ENCODE data around the gene LSM5. TPM values are rescaled to one million over a fixed set of nuclear protein-coding genes. Genes with fewer than 3 reads are reported as not detected.

Gene LSM5
- 86.8 and 104 TPM in 2 replicates for total RNA-seq (2014; rRNA removed; shearing (Covaris generic))
- polyA plus RNA-seq (2015; cell fraction: cytosol; rRNA removed), result 40.1 and 51.8 TPM in 2 replicates
- 40.6 and 46.5 TPM in 2 replicates for polyA plus RNA-seq (2015; cell fraction: nucleus; rRNA removed)

DNA sequence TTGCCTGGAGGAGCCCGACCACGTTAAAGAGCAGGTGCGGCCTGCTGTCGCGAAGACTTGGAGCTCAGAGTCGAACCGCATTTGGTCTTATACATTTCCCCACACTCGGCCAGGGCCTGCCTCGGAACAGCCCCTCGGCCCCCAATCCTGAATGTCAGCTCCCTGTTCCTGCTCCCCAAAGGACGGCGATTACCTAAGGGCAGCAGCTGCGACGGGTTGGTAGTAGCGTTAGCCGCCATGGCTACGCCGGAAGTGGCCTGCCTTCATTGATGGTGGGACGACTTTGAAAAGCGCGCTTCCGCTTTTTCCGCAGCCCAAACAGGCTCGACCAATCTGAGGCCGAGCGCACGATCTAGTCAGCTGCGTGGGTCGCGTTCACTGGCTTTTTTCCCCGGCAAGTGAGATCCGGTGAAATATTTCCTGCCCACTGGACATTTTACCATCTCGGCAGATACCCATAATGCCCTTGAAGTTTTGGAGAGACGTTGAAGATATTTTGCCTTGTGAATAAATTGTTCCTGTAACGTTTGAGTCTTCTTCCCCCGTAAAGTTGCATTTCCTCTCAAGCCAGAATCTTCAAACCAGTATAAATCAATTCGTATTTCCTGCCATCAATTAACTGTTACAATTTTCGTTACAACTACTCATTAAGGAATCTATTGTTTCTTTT lies at the start of gene LSM5:
Gene LSM5, minus strand, starts transcription at position 254 of the 670 bp plus-strand sequence. Its CDS starts 15 bp downstream, at position 239.
- in situ Hi-C loops (cut with HindIII; ENCODE audit: low pct_unique_long_range_greater_than_20kb, low sequenced_read_pairs), result no loop called here
- DNase-seq (ENCODE audit: low read depth, low spot score), result peak; percentile 98

DNA sequence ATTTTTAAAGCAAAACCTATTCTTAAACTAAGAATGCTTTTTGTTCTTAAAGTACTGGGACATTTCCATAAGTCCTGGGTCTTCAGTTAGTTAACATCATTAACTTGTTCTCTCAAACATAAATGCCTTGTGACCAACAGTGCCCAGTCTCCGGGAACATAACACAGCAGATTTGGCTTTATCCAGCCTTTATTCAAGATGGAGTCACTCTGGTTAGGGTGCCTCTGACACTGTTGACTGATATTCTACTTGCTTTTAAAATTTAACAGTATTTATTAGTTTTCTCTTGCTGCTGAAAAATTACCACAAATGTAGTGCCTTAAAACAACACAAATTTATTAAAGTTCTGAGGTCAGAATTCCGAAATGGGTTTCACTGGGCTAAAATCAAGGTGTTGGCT lies 49.2 kb upstream of the LSM5 start:
- no peak for DNase-seq (ENCODE audit: low read depth, low spot score)
- in situ Hi-C loops (cut with HindIII; ENCODE audit: low pct_unique_long_range_greater_than_20kb, low sequenced_read_pairs), result no loop called here

DNA sequence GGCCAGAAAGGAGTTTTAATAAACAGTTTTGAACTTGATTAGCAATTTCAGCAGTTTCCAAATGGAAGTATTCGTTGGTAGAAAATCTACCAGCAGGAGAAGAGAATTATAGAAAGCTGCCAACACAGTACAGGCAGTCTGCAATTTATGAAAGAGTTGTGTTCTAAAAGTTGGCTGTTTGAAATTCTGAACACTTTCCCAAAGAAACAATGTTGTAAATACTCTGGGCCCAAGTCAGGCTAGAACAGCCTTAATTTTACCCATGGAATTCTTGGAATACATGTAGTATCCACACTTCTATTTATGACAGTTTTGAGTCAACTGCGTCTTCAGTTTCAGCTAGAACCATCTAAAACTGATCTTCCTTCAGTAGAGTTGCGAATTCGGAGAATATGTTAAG lies 47.6 kb upstream of the LSM5 start:
- DNase-seq (ENCODE audit: low read depth, low spot score), result no peak
- in situ Hi-C loops (cut with HindIII; ENCODE audit: low pct_unique_long_range_greater_than_20kb, low sequenced_read_pairs), result no loop called here

DNA sequence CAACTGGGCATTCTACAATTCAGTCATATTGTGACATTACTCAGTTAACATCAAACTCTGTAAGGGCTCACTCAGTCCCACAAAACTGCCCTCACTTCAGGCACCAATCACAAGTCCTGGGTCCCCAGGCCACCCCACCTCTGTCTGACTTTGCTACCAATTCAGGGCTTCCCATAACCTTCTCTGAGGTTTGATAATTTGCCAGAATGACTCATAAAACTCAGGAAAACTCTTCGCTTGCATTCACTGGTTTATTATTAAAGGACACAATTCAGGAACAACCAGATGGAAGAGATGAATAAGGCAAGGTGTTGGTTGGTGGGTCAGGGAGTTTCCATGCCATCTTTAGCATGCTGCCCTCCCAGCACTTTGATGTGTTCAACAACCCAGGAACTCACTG lies 46.4 kb upstream of the LSM5 start:
- no peak for DNase-seq (ENCODE audit: low read depth, low spot score)
- in situ Hi-C loops (cut with HindIII; ENCODE audit: low pct_unique_long_range_greater_than_20kb, low sequenced_read_pairs), result no loop called here

DNA sequence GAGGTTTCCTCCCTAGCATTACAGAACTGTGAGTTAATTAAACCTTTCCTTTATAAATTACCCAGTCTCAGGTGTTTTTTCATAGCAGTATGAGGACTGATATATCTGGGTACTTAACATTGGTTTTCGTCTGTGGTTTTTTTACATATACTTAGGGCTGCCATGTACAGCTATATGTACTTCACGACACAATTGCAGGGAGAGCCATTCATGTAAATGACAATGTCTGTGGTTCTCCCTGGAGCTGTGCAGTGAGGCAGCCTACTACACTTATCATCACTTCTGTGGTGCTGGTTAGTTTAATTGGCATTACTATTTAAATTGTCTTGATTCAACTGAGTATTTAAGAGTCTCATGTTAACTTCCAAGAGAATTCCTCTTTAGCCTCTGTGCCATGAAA lies 45.8 kb upstream of the LSM5 start:
- DNase-seq (ENCODE audit: low read depth, low spot score), result no peak
- in situ Hi-C loops (cut with HindIII; ENCODE audit: low pct_unique_long_range_greater_than_20kb, low sequenced_read_pairs), result no loop called here

DNA sequence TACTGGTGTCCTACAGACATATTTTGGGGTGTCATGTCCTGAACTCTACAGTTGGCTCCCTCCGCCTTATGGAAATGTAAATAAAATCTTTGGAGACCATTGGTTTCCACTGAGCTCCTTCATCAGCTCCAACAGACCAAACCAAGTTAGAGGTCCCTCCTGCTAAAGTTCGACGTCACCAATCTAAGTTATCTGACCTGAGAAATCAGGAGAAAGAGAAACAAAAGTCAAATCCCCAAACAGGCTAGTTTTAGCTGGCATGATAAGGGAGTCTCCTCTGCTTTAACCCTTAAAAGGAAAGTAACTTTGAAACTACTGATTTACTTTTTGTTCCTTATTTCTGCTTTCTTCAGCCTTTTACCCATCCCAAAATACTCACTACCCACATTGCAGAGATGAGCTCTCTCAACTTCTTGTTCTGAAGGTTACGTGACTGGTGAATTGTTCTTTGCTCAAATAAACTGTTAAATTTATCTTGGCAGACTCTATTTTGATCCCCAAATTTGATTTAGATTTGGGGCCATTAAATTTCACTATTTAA lies 45.1 kb upstream of the LSM5 start:
- in situ Hi-C loops (cut with HindIII; ENCODE audit: low pct_unique_long_range_greater_than_20kb, low sequenced_read_pairs), result no loop called here
- no peak for DNase-seq (ENCODE audit: low read depth, low spot score)

DNA sequence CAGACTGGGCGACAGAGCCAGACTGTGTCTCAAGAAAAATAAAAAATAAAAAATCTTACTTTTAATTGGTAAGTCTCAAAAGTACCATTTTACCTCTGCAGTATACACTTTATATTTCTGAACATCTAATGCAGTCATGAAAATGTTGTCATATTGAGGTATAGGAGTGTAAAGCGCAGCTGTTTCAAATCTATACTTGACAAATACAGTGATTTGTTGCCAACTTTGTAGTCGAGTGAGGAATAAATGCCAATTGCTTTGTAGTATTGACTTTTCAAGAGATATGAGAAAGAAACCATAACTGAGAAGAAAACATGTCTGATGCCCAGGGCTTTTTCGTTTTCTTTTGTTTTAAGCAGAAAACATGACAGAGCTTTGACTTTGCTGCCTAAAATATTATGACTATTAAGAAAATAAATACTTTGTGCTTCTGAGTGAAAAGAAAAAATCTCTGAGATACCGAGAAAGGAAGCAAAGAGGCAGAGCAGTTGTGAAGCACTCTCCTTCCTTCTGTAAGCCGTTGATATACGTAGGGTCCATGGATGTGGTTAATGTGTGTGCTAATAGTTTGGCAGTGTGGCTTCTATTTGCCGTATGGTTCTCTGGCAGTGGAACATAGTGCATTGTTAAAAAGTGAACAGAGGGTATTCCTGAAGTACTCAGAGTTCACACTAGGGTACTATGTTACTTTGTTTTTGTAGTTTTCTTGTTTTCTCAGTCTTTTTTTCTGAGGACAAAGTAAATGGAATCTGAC lies 43.3 kb upstream of the LSM5 start:
- DNase-seq (ENCODE audit: low read depth, low spot score), result no peak
- in situ Hi-C loops (cut with HindIII; ENCODE audit: low pct_unique_long_range_greater_than_20kb, low sequenced_read_pairs), result no loop called here

DNA sequence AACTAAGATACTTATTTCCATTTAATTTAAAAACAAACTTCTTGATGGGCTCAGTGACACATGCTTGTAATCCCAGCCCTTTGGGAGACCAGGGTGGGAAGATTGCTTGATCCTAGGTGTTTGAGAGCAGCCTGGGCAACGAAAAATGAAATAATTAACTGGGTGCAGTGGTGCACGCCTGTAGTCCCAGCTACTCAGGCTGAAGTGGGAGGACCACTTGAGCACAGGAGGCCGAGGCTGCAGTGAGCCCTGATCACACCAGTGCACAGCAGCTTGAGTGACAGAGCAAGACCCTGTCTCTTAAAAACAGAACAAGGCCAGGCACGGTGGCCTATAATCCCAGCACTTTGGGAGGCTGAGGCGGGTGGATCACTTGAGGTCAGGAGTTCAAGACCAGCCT lies 42.5 kb upstream of the LSM5 start:
- in situ Hi-C loops (cut with HindIII; ENCODE audit: low pct_unique_long_range_greater_than_20kb, low sequenced_read_pairs), result no loop called here
- no peak for DNase-seq (ENCODE audit: low read depth, low spot score)

DNA sequence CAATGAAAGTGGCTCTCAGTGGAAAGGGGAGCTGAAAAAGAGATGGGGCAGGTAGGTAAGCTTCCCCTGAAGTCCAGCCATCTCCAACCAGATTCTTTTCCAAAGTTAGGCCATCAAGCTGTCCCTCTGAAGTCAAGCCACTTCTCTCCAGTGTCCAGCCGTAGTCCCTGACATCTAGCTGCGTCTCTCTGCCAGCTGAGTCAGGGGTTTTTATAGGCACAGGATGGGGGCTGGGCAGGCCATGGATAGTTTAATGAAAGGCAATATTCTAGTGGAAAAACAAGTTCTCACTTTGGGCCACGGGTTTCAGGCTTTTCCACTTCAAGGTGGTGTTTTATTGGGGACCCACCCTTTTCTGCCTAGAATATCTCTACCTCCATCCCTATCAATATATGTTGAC lies 41.9 kb upstream of the LSM5 start:
- in situ Hi-C loops (cut with HindIII; ENCODE audit: low pct_unique_long_range_greater_than_20kb, low sequenced_read_pairs), result no loop called here
- no peak for DNase-seq (ENCODE audit: low read depth, low spot score)

DNA sequence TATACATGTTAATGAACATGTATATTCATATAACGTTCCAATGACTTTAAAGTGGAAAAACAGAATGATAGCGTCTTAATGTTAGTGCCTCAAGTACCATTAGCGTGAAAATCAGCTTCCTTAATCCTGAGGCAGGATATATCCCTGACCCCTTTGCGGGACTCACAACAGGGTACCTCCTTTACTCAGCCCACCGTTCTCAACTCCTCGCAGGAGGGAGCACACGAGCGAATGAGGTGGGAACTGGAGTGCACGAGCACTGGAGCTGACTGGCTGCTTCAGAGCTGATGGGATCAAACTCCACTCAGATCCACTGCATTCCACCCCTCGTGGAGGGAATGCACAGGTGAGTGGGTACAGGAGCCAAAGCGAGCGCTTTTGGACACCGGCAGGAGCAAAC lies 41.2 kb upstream of the LSM5 start:
- no peak for DNase-seq (ENCODE audit: low read depth, low spot score)
- in situ Hi-C loops (cut with HindIII; ENCODE audit: low pct_unique_long_range_greater_than_20kb, low sequenced_read_pairs), result no loop called here

DNA sequence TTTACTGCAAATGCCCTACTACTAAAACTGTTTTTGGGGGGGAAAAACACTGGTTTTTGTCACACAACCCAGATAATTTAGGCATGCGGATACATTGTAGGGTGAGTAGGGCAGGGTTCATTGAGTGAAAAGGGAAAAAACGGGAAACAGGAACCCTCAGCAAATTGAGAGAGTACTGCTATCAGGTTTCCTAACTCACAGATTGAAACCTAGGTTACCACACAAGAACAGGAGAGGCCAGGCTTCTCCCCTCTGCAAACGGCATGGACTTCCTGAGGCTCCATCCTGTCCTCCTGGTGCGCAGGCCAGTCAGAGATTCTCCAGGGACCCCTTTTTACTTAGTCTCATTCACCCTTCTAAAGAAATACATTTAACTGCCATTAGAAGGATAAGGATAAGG lies 35.7 kb upstream of the LSM5 start:
- DNase-seq (ENCODE audit: low read depth, low spot score), result no peak
- in situ Hi-C loops (cut with HindIII; ENCODE audit: low pct_unique_long_range_greater_than_20kb, low sequenced_read_pairs), result no loop called here

DNA sequence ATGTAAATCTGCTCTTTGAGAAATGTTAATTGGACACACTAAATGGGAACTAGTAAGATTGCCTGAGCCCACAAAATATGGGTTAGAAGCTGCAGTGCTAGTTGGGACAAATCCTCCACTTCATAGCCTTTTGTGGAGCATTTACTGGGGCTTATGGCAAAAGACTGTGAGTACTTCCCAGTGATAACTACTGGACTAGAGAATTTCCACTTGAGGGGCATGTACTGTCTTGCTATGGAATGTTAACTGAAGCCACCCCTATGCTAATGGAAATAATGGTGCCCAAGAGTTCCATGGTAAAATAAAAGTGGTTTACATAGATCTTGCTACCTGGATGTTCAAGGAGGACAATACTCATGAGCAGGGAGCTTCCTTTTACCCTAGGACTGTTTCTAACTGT lies 34.5 kb upstream of the LSM5 start:
- in situ Hi-C loops (cut with HindIII; ENCODE audit: low pct_unique_long_range_greater_than_20kb, low sequenced_read_pairs), result no loop called here
- DNase-seq (ENCODE audit: low read depth, low spot score), result no peak

DNA sequence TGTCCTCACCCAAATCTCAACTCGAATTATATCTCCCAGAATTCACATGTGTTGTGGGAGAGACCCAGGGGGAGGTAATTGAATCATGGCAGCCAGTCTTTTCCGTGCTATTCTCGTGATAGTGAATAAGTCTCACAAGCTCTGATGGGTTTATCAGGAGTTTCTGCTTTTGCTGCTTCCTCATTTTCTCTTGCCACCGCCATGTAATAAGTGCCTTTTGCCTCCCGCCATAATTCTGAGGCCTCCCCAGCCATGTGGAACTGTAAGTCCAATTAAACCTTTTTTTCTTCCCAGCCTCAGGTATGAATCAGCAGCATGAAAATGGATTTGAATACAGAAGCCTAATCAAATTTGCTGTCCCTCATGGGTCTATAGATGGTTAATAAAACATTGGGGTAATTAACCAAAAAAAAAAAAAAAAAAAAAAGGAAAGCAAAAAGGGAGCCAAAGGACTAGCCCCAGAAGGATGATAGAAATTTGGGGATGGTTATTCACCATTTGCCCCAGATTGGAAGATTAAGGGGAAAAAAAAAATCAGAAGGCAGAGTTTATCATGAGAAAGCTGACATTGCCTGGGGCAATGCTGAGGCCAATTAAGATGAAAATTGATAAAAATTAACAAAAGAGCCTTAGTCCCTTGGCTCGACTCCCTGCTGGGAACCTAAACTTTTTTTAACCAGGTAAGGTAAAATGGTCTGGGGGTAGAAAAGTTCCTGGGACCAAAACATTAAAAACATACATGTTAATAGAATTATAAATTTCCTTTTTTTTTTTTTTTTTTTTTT lies 32.8 kb upstream of the LSM5 start:
- in situ Hi-C loops (cut with HindIII; ENCODE audit: low pct_unique_long_range_greater_than_20kb, low sequenced_read_pairs), result no loop called here
- DNase-seq (ENCODE audit: low read depth, low spot score), result no peak

DNA sequence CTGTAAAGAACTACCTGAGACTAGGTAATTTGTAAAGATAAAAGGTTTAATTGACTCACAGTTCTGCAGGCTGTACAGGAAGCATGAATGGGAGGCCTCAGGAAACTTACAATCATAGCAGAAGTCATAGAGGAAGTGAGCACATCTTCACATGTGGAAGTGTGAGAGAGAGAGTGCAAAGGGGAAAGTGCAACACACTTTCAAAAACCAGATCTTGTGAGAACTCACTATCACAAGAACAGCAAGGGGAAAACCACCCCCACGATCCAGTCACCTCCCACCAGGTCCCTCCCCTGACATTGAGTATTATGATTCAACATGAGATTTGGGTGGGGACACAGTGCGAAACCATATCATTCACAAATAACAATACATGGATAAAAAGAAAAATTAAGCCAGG lies 29.6 kb upstream of the LSM5 start:
- DNase-seq (ENCODE audit: low read depth, low spot score), result no peak
- in situ Hi-C loops (cut with HindIII; ENCODE audit: low pct_unique_long_range_greater_than_20kb, low sequenced_read_pairs), result no loop called here

DNA sequence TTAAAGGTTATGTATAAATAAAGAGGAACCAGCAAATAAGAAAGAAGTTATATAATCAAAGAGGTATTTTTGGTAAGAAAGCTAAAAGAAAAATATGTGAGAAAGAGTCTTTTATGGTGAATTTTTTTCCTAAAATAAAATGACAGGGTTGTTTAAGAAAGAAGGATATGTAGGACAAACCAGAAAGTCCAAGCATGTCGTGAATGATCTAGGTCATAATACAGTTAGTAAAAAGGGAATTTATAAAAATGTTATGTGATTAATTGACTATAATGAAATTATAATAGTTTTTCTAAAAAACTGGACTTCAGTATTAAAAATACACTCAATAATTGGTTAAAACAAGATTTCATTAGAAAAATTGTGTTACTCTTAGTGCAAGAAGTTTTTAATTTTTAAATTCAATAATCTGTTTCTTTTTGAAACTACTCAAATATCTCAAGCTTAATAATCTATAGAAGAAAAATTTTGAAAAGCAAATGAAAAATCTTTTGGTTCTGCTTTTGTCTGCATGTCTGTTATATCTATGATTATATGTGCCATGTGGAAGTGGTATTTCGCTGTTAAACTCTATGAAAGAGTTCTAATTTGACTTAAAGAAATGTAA lies 28.5 kb upstream of the LSM5 start:
- in situ Hi-C loops (cut with HindIII; ENCODE audit: low pct_unique_long_range_greater_than_20kb, low sequenced_read_pairs), result no loop called here
- peak; percentile 39 for DNase-seq (ENCODE audit: low read depth, low spot score)

DNA sequence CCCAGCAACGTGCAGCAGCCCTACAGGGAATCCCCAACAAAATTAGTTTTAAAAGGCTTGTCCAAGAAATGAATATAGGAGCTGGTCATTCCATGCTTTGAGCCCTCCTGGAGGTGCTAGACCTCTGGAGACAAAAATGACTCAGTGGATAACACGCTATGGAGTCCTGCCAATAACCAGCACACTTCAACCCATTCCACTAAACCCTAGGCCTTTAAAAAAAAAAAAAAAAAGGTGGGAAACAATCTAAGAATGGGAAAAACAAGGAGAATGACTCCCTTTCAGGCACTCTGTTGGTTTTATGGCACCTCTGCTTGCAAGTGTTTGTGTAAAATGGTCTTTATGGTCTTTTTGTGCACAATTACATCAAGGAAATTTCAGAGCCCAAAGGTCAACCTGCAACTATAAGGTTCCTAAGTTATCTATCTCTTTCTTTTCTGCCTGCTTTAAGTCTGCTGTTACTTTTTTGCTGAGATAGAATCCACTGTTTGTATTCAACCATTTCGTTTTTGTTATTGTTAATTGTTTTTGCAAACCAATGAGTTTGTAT lies 26.4 kb upstream of the LSM5 start:
- in situ Hi-C loops (cut with HindIII; ENCODE audit: low pct_unique_long_range_greater_than_20kb, low sequenced_read_pairs), result no loop called here
- DNase-seq (ENCODE audit: low read depth, low spot score), result no peak

DNA sequence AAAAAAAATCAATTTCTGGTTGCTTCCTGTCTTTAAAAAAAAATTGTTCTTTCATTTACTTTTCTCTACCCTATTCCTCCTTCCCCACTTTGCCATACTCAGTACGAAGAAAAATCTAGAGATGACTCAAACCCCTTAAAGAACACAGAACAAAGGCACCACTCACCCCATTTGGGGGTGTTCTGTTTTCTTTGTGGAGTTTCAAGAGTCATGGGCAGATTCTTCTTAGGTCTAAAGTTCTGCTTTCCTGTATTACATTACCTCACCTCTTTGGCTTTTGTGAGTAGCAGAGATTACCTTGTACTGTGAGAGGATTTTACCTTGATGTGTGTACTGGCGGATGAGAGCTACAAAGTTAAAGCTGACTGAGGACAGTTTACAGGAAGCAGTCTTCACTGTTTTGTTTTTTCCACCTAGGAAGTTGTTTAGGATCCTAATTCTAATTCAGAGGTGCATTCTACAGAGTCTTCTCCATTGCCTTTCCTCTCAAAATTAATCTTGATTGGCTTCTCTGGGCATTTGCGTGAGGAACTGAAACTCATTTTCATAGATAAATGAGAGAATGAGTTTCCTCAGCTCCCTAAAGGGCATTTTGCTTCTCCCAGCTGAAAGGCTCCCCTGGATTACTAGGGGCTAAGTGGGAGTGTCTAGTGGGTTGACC lies 25.8 kb upstream of the LSM5 start:
- in situ Hi-C loops (cut with HindIII; ENCODE audit: low pct_unique_long_range_greater_than_20kb, low sequenced_read_pairs), result no loop called here
- no peak for DNase-seq (ENCODE audit: low read depth, low spot score)

All from SK-MEL-5 (cell line).